H1 (cell line): ENCODE measurements around the gene OR1I1. TPM values are rescaled to one million over a fixed set of nuclear protein-coding genes. Genes with fewer than 3 reads are reported as not detected.

Source experiments
- CTBP2 ChIP-seq: IDR thresholded peaks from 2 replicates; pipeline ENCODE4 v1.7.0; 2011; ENCODE audit warnings: borderline replicate concordance, mild to moderate bottlenecking, moderate library complexity, mixed read lengths, low read length; ENCODE audit not compliant: insufficient read depth, insufficient read length
- MAFK ChIP-seq: IDR thresholded peaks from 2 replicates; pipeline ENCODE4 v1.6.1; 2012; ENCODE audit warnings: low read depth, mild to moderate bottlenecking, improper control_type of control experiment, low read length
- RAD21 ChIP-seq, 2 experiments: IDR thresholded peaks in 1 of 2; conservative IDR thresholded peaks in 1 of 2; 2 replicates each; pipeline ENCODE4 v1.6.1; 2011; ENCODE audit warnings: low read depth in 2 of 2, low read length in 2 of 2, improper control_type of control experiment in 1 of 2, inconsistent platforms in 1 of 2, mild to moderate bottlenecking in 1 of 2, moderate library complexity in 1 of 2
- SP4 ChIP-seq: IDR thresholded peaks from 2 replicates; pipeline ENCODE4 v1.6.1; 2012; ENCODE audit warnings: low read length, inconsistent platforms
- TEAD4 ChIP-seq: IDR thresholded peaks from 2 replicates; pipeline ENCODE4 v1.6.1; 2012; ENCODE audit warnings: low read depth, low read length, inconsistent platforms, mixed read lengths
- polyA plus RNA-seq, 7 experiments: library from polyadenylated mRNA; depleted of rRNA in 3 of 7; stranded (reverse) in 5 of 7; unstranded in 2 of 7; fragments of >200 nt in 5 of 7; fragments of 200-250 nt in 2 of 7; gene quantifications; 1 replicate in 5 of 7; 2 replicates in 1 of 7; 4 replicates in 1 of 7; pipeline versions ENCODE4 v1.2.1 to v1.2.3, GENCODE V29; 2011 to 2013; ENCODE audit warnings: missing spikeins in 2 of 7, mixed read lengths in 2 of 7
- total RNA-seq: library from RNA; stranded (reverse); fragmentation: NEBNext Ultra II Directional; extraction: Animal tissue kit (Norgen Biotek cat#: 25700); gene quantifications from 2 replicates; pipeline ENCODE4 v1.2.1, GENCODE V29; 2021
- TF ChIP-seq, protein P1 (sequence below): IDR thresholded peaks from 2 replicates; pipeline ENCODE4 v1.6.1; 2011; ENCODE audit warnings: low read length, improper control_type of control experiment

The OR1I1 gene
- total and polyA plus RNA-seq, 2 of the 8 experiments (the other 6 are each of a cell fraction or from before 2014, with no cell fraction given), result not detected

GRCh38 chr19:15098460-15098859 is 16.4 kb downstream of the OR1I1 start (continued):
- TF ChIP-seq, protein P1, sequence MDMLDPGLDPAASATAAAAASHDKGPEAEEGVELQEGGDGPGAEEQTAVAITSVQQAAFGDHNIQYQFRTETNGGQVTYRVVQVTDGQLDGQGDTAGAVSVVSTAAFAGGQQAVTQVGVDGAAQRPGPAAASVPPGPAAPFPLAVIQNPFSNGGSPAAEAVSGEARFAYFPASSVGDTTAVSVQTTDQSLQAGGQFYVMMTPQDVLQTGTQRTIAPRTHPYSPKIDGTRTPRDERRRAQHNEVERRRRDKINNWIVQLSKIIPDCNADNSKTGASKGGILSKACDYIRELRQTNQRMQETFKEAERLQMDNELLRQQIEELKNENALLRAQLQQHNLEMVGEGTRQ, result no peak
- TF ChIP-seq CTBP2 (no peak), TEAD4 (no peak), SP4 (no peak), MAFK (no peak), RAD21 (IDR thresholded peaks at IDR 0.05 in 1 of 2, conservative IDR thresholded peaks at IDR 0.05 in 1 of 2; ENCODE audit: low read depth in 2 of 2, low read length in 2 of 2) (no peak)
